HG02588 (cell line): ENCODE data around the gene OR6B2.

Source experiments
- ATAC-seq: cut with Tn5 transposase; IDR thresholded peaks from one replicate; pipeline ENCODE4 v1.9.1; 2021; ENCODE audit warnings: mild to moderate bottlenecking, moderate library complexity; ENCODE audit not compliant: unreplicated experiment

Gene OR6B2

DNA sequence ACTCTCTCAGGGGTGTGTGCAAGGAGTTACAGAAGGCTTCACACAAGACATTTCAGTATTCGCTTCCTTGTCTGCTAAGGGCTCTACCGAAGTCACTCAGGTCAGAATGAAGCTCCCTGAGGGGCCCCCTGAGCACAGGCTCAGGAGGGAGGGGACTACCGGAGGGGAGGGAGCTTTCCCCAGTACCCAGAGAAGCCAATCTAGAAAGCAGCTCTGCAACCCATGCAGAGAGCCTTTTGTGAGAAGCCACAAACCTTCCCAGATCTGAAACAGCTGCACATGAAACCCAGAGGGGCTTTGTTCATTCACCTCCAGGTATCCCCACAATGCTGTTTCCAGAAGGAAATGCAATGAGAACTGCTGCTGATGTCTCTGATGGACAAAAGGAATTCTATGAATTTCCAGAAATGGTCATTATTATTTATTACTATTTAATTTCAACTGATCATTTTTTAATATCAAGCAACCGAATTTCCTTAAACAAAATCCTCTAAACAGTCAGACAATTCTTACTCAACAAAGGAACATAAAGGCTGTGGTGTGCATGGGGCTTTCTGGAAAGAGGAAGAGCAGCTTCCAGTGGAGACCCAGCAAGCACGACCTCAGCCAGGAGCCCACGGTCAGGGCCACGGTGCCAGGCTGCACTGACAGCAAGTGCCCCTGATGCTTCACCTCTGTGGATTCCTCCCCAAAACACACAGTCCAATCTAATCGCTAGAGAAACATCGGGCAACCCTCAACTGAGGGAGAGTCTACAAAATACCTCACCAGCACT lies 47.0 kb downstream of the OR6B2 start:
- no peak for ATAC-seq
